ENCODE data around the gene UPK3A.

DNA sequence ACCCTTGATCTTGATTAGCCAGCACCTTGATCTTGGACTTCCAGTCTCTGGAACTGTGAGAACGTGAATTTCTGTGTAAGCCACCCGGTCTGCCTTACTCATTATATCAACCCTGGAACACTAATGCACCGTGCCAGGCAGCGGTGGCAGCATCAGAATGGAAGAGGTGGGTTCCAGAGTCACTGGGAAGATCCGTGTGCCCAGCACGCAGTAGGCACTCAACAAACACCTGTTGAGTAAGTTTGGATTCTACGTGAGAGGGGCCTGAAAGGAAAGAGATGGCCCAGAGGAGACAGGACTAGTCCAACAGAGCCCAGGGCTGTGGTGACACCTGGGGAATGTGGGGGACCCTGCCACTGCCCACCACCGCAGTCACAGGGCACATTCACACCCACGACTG, 6.6 kb upstream of the UPK3A start:
- TF ChIP-seq, protein P1, sequence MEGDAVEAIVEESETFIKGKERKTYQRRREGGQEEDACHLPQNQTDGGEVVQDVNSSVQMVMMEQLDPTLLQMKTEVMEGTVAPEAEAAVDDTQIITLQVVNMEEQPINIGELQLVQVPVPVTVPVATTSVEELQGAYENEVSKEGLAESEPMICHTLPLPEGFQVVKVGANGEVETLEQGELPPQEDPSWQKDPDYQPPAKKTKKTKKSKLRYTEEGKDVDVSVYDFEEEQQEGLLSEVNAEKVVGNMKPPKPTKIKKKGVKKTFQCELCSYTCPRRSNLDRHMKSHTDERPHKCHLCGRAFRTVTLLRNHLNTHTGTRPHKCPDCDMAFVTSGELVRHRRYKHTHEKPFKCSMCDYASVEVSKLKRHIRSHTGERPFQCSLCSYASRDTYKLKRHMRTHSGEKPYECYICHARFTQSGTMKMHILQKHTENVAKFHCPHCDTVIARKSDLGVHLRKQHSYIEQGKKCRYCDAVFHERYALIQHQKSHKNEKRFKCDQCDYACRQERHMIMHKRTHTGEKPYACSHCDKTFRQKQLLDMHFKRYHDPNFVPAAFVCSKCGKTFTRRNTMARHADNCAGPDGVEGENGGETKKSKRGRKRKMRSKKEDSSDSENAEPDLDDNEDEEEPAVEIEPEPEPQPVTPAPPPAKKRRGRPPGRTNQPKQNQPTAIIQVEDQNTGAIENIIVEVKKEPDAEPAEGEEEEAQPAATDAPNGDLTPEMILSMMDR (IDR thresholded peaks at IDR 0.05), result no peak
- no peak for TF ChIP-seq FOXM1 (IDR thresholded peaks at IDR 0.05; ENCODE audit: low read depth)

Data from SK-N-SH (cell line).